Measurements from ENCODE around the gene THEMIS2. TPM values are rescaled to one million over a fixed set of nuclear protein-coding genes. Genes with fewer than 3 reads are reported as not detected.

THEMIS2 gene
- total RNA-seq, 1 donor from 2014 or later = 1.2 TPM

DNA sequence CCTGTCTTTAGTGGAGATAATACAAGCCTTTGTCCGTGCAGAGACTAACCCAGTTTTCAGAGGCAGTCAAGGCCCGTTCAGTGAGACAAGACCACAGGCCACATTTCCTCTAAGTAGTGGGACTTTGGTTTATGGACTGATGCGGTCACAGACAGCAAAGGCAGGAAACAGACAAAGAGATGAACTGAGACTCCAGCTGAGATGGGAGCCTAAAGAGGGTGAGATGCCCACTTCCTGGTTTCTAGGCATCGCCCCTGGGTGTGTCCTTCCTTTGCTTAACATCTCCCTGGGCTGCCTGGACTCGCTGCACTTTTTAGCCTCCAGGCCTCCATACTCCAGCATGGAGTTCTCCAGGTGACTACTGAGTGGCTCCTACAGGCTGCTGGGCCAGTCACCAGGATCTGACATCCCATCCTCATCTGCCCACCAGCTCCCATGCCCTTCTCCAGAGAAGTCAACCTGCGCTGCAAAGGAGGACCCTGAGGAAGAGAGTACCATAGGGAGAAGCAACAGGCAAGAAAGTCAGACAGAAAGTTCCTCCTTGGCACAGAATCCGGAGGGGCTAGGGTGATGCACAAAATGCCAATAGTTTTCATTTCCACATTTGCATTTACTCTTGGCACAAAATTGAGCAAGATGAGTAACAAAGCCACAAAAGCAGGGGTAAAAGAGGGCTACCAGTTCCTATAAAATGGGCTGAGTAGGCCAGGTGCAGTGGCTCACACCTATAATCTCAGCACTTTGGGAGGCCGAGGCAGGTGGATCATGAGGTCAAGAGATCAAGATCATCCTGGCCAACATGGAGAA, 15.1 kb downstream of the THEMIS2 start:
- Mint-ChIP-seq H3K36me3 (ENCODE audit: low read depth) (peaks cover 14% of the 10 kb centered on the region), H3K4me1 (ENCODE audit: low read depth) (no peaks in the 10 kb centered on the region), H3K9me3 (ENCODE audit: low read depth) (no peaks in the 10 kb centered on the region), H3K27me3 (ENCODE audit: low read depth) (no peaks in the 10 kb centered on the region), H3K4me3 (ENCODE audit: unreplicated experiment) (no peak overlapping the region), H3K27ac (ENCODE audit: unreplicated experiment) (no peak overlapping the region)
- TF ChIP-seq, protein P1, sequence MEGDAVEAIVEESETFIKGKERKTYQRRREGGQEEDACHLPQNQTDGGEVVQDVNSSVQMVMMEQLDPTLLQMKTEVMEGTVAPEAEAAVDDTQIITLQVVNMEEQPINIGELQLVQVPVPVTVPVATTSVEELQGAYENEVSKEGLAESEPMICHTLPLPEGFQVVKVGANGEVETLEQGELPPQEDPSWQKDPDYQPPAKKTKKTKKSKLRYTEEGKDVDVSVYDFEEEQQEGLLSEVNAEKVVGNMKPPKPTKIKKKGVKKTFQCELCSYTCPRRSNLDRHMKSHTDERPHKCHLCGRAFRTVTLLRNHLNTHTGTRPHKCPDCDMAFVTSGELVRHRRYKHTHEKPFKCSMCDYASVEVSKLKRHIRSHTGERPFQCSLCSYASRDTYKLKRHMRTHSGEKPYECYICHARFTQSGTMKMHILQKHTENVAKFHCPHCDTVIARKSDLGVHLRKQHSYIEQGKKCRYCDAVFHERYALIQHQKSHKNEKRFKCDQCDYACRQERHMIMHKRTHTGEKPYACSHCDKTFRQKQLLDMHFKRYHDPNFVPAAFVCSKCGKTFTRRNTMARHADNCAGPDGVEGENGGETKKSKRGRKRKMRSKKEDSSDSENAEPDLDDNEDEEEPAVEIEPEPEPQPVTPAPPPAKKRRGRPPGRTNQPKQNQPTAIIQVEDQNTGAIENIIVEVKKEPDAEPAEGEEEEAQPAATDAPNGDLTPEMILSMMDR (IDR thresholded peaks at IDR 0.05) = no peak
- no peak for DNase-seq (ENCODE audit: low spot score)

GRCh38 chr1:27889506-27889905, 17.2 kb downstream of the THEMIS2 start:
- DNase-seq (ENCODE audit: low spot score) = no peak
- H3K27ac Mint-ChIP-seq (ENCODE audit: unreplicated experiment) = no peak overlapping the region
- no peaks in the 10 kb centered on the region for H3K9me3 Mint-ChIP-seq (ENCODE audit: low read depth)
- no peaks in the 10 kb centered on the region for H3K27me3 Mint-ChIP-seq (ENCODE audit: low read depth)
- peaks cover 19% of the 10 kb centered on the region for H3K36me3 Mint-ChIP-seq (ENCODE audit: low read depth)
- no peaks in the 10 kb centered on the region for H3K4me1 Mint-ChIP-seq (ENCODE audit: low read depth)
- no peak overlapping the region for H3K4me3 Mint-ChIP-seq (ENCODE audit: unreplicated experiment)
- TF ChIP-seq, protein P1 (IDR thresholded peaks at IDR 0.05) = no peak

- no peak for DNase-seq (ENCODE audit: low spot score)
- TF ChIP-seq, protein P1 (IDR thresholded peaks at IDR 0.05) = no peak
- Mint-ChIP-seq H3K27ac (ENCODE audit: unreplicated experiment) (no peak overlapping the region), H3K9me3 (ENCODE audit: low read depth) (no peaks in the 10 kb centered on the region), H3K36me3 (ENCODE audit: low read depth) (peaks cover 29% of the 10 kb centered on the region), H3K4me3 (ENCODE audit: unreplicated experiment) (no peak overlapping the region), H3K27me3 (ENCODE audit: low read depth) (no peaks in the 10 kb centered on the region), H3K4me1 (ENCODE audit: low read depth) (no peaks in the 10 kb centered on the region)
Observed at GRCh38 chr1:27891196-27891889, 19.0 kb downstream of the THEMIS2 start.

GRCh38 chr1:27894521-27894920, 22.2 kb downstream of the THEMIS2 start:
- Mint-ChIP-seq H3K4me1 (ENCODE audit: low read depth) (no peaks in the 10 kb centered on the region), H3K9me3 (ENCODE audit: low read depth) (no peaks in the 10 kb centered on the region), H3K36me3 (ENCODE audit: low read depth) (peaks cover 32% of the 10 kb centered on the region), H3K4me3 (ENCODE audit: unreplicated experiment) (no peak overlapping the region), H3K27me3 (ENCODE audit: low read depth) (no peaks in the 10 kb centered on the region), H3K27ac (ENCODE audit: unreplicated experiment) (no peak overlapping the region)
- TF ChIP-seq, protein P1 (IDR thresholded peaks at IDR 0.05) = no peak
- DNase-seq (ENCODE audit: low spot score) = no peak

GRCh38 chr1:27906759-27907158, 34.4 kb downstream of the THEMIS2 start:
- Mint-ChIP-seq H3K36me3 (ENCODE audit: low read depth) (peaks cover 13% of the 10 kb centered on the region), H3K4me3 (ENCODE audit: unreplicated experiment) (no peak overlapping the region), H3K27me3 (ENCODE audit: low read depth) (no peaks in the 10 kb centered on the region), H3K9me3 (ENCODE audit: low read depth) (no peaks in the 10 kb centered on the region), H3K27ac (ENCODE audit: unreplicated experiment) (no peak overlapping the region), H3K4me1 (ENCODE audit: low read depth) (no peaks in the 10 kb centered on the region)
- TF ChIP-seq, protein P1 (IDR thresholded peaks at IDR 0.05) = no peak
- no peak for DNase-seq (ENCODE audit: low spot score)
